CD4-positive, alpha-beta T cell treated with Interleukin-4 for 1 hour (primary cell): ENCODE data around the gene ZEB1.
"Not testable (repeated sequence)": the region's sequence is repeated elsewhere in the genome, so short reads cannot be mapped to it uniquely, and the experiment has no call there.

Experiments used
- DNase-seq, 2 donors: peaks; one replicate each; pipeline ENCODE4 v3.0.0-alpha.2; 2020 to 2022

Gene ZEB1

GRCh38 chr10:31515819-31516402 is 196.9 kb downstream of the ZEB1 start:
- DNase-seq: no peak

- DNase-seq: no peak
Observed at GRCh38 chr10:31520986-31521831, 202.2 kb downstream of the ZEB1 start.

DNA sequence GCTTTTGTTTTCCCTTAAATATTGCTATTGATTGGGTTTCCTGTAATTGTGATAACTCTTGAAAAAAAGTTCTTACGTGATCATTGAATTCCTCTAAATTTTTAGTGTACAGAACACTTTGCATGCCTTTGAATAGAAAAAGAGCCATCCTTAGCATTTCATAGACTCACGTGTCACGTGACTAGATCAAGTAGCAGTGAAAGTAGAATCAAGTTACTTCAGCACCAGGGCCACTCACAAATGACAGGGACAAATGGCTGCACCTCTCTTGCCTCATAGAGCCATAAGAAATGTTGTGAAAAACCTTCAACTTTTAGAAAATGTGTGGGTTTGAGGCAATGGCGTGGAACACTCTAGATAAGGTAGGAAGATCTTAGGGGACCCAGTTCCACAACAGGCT is 203.8 kb downstream of the ZEB1 start:
- DNase-seq: no peak

- no peak for DNase-seq
Observed at GRCh38 chr10:31524460-31524859, 205.4 kb downstream of the ZEB1 start.

- no peak for DNase-seq
Observed at GRCh38 chr10:31526178-31526577, 207.2 kb downstream of the ZEB1 start.

- peak in 1 of 2 donors; percentile 13 for DNase-seq
Observed at GRCh38 chr10:31526681-31527080, 207.7 kb downstream of the ZEB1 start.

- DNase-seq: no peak
Observed at GRCh38 chr10:31528831-31529230, 209.8 kb downstream of the ZEB1 start.

DNA sequence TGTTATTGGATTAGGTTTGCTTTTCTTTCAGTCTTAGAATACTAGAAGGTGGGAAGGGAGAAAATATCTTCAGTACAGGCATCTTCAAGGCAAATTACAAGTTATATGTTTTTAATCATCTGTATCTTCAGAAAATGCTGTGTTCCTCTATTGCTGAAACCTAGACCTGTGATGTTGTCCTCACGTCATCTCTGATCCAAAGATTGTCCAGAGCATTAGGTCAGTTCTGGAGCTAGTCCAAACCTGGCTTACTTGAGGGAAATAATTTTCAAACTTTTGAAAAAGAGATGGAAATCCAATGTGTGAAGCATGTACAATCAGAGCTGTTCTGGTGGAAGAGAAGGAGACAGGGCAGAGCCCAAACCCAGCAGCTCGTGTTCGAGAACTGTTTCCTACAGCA is 217.3 kb downstream of the ZEB1 start:
- DNase-seq: no peak

- no peak for DNase-seq
Observed at GRCh38 chr10:31549896-31550295, 230.9 kb downstream of the ZEB1 start.

- DNase-seq: no peak
Observed at GRCh38 chr10:31554556-31554955, 235.5 kb downstream of the ZEB1 start.

DNA sequence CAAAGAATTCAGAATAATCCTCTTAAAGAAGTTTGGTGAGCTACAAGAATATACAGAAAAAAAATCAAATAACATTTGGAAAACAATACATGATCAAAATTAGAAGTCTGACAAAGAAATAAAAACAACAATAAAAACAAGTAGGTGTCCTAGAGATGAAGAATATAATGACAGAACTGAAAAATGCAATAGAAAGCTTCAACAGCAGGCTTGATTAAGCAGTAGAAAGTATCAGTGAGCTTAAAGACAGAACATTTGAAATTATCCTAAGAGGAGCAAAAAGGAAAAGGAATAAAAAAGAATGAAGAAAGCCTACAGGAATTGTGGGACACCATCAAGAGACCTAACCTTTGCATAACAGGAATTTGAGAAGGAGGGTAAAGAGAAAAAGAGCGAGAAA is 238.8 kb downstream of the ZEB1 start:
- no peak for DNase-seq

- not testable (repeated sequence) for DNase-seq
Observed at GRCh38 chr10:31568252-31568861, 249.3 kb downstream of the ZEB1 start.

DNA sequence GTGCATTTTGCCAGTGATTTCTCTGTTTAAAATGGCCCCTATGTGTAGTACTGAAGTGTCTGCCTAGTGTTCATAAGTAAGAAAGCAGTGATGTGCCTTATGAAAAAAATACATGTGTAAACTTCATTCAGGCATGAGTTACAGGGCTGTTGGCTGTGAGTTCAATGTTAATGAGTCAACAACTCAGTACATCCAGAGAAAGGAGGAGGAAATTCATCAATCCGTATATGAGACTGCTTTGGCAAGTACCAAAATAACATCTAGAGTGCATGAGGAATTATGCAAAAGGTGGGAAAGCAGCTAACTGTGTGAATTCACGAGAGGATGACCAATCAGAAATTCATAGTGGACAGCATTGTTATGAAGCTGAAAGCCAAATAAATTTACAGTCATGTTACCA is 255.6 kb downstream of the ZEB1 start:
- DNase-seq: no peak

DNA sequence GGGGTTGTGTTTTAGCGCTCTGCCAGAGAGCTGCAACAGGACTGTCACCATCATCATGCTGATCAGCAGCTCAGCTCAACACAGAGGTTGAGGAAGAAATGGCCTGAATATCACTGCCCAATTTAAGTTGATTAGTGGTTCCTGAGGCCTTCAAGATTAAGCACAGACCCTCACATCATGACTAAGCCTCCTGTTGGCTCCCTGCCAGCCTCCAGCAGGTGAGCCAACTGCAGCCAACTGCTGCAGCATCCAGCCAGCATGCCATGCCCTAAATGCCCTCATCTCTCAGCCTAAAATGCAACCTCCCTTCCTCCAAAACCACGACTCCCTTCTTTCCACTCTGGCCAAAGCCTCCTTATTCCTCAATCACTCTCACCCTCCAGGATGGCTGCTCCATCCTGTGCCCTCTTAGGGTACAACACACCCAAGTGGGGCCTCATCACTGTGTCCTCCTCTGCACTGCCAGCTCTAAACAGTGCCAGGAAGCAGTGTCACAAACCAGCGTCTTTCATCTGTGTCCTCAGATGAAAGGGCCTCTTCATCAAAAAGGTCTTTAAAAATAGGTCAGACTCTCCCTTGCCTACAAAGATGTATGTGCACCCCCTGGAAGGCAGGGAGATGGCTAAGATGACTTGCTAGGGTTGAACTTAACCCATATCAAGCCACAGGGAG is 259.3 kb downstream of the ZEB1 start:
- DNase-seq: no peak

- DNase-seq: no peak
Observed at GRCh38 chr10:31578951-31579350, 259.9 kb downstream of the ZEB1 start.
